ENCODE measurements around the gene HCFC1. TPM values are rescaled to one million over a fixed set of nuclear protein-coding genes. Genes with fewer than 3 reads are reported as not detected.

HCFC1 gene
- total RNA-seq, result 95.1 TPM

GRCh38 chrX:153971450-153972367 lies at the start of gene HCFC1:
HCFC1 (minus strand) TSS chrX:153971818; CDS start chrX:153970840, 978 bp downstream.
- peak; percentile 85 to 94 (median 88) for DNase-seq (ENCODE audit: low read depth in 2 of 3, low spot score in 2 of 3)

GRCh38 chrX:154021131-154021611 lies 49.6 kb upstream of the HCFC1 start:
- DNase-seq (ENCODE audit: low read depth in 2 of 3, low spot score in 2 of 3), result peak in 1 of 3 donors; percentile 40

GRCh38 chrX:154020536-154021115 lies 49.0 kb upstream of the HCFC1 start:
- DNase-seq (ENCODE audit: low read depth in 2 of 3, low spot score in 2 of 3), result no peak

GRCh38 chrX:154019633-154020528 lies 48.3 kb upstream of the HCFC1 start, which contains the start of gene IRAK1:
IRAK1 (minus strand) TSS chrX:154019902; CDS start chrX:154019812, 90 bp downstream.
- DNase-seq (ENCODE audit: low read depth in 2 of 3, low spot score in 2 of 3), result peak; percentile 32 to 63 (median 54)

- no peak for DNase-seq (ENCODE audit: low read depth in 2 of 3, low spot score in 2 of 3)
Measured at GRCh38 chrX:154019061-154019621, 47.5 kb upstream of the HCFC1 start.

- no peak for DNase-seq (ENCODE audit: low read depth in 2 of 3, low spot score in 2 of 3)
Measured at GRCh38 chrX:154018518-154019060, 47.0 kb upstream of the HCFC1 start.

- no peak for DNase-seq (ENCODE audit: low read depth in 2 of 3, low spot score in 2 of 3)
Measured at GRCh38 chrX:154017766-154018517, 46.3 kb upstream of the HCFC1 start.

- no peak for DNase-seq (ENCODE audit: low read depth in 2 of 3, low spot score in 2 of 3)
Measured at GRCh38 chrX:154016366-154017076, 44.9 kb upstream of the HCFC1 start.

GRCh38 chrX:154015581-154016264 lies 44.1 kb upstream of the HCFC1 start:
- DNase-seq (ENCODE audit: low read depth in 2 of 3, low spot score in 2 of 3), result no peak

- DNase-seq (ENCODE audit: low read depth in 2 of 3, low spot score in 2 of 3), result no peak
Measured at GRCh38 chrX:154014429-154015380, 43.1 kb upstream of the HCFC1 start.

- peak; percentile 39 to 59 (median 50) for DNase-seq (ENCODE audit: low read depth in 2 of 3, low spot score in 2 of 3)
Measured at GRCh38 chrX:154013614-154014360, 42.2 kb upstream of the HCFC1 start.

GRCh38 chrX:154013001-154013421 lies 41.4 kb upstream of the HCFC1 start:
- DNase-seq (ENCODE audit: low read depth in 2 of 3, low spot score in 2 of 3), result no peak

GRCh38 chrX:154012336-154012991 lies 40.8 kb upstream of the HCFC1 start:
- DNase-seq (ENCODE audit: low read depth in 2 of 3, low spot score in 2 of 3), result no peak

GRCh38 chrX:154011376-154012335 lies 40.0 kb upstream of the HCFC1 start:
- DNase-seq (ENCODE audit: low read depth in 2 of 3, low spot score in 2 of 3), result no peak

All from hematopoietic multipotent progenitor cell (in vitro differentiated cells).